ENCODE measurements around the gene CYP24A1. TPM values are rescaled to one million over a fixed set of nuclear protein-coding genes. Genes with fewer than 3 reads are reported as not detected.

CYP24A1 gene
- not detected for total RNA-seq

DNA sequence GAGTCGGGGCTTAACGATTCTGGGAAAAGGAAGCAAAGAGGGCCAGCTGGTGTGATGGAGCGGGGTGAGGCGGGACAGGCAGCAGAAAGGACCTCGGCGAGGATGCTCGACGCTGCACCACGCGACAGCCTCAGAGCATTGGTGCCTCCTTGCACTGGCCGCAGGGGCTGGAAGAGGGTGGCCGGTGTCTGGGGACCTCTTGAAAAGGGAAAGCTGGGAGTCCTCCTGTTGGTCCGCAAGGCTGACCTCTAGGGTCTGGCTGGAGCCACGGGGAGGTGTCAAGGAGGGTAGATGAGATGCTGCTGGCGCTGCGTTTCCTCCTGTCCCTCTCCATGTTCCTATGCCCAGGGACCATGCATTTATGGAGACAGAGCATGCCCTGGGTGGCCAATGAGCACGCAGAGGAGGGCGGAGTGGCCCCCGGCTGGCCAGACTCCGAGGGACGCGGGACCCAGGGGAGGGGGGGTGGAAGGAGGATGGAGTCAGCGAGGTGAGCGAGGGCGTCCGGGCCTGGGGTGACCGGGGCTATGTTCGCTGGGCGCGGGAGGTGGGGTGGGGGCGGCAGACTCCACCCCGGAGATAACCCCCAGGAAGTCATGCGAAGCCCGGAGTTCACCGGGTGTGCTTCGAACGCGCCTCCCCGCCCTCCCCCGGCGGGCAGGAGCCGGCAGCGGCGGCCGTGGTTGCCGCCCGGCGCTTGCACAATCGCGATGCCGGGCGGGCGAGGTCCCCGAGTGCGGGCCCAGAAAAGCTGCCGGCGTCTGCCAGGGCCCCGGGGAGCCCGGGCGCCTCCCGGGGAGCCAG, at the start of gene CYP24A1:
Gene CYP24A1 (minus strand): TSS at position 334 of the 804 bp plus-strand sequence. CDS start 407 bp downstream, outside the sequence.
- Mint-ChIP-seq H3K4me1 (ENCODE audit: low read depth) (peaks cover 11% of the 10 kb centered on the region), H3K36me3 (ENCODE audit: low read depth) (no peaks in the 10 kb centered on the region), H3K9me3 (no peaks in the 10 kb centered on the region), H3K27ac (no peak within 1 kb of the TSS), H3K27me3 (peaks cover 69% of the 10 kb centered on the region), H3K4me3 (peak within 1 kb of the TSS; percentile 28)
- ChIA-PET CTCF (interaction anchor here (1.2 to 2.2 kb wide), 2 partner anchors 70 to 77 kb away, joined by 4 to 6 read pairs; no protein-coding TSS in a partner anchor), POLR2A (no interaction called here)
- peak; percentile 4 for DNase-seq
- TF ChIP-seq, protein P1, sequence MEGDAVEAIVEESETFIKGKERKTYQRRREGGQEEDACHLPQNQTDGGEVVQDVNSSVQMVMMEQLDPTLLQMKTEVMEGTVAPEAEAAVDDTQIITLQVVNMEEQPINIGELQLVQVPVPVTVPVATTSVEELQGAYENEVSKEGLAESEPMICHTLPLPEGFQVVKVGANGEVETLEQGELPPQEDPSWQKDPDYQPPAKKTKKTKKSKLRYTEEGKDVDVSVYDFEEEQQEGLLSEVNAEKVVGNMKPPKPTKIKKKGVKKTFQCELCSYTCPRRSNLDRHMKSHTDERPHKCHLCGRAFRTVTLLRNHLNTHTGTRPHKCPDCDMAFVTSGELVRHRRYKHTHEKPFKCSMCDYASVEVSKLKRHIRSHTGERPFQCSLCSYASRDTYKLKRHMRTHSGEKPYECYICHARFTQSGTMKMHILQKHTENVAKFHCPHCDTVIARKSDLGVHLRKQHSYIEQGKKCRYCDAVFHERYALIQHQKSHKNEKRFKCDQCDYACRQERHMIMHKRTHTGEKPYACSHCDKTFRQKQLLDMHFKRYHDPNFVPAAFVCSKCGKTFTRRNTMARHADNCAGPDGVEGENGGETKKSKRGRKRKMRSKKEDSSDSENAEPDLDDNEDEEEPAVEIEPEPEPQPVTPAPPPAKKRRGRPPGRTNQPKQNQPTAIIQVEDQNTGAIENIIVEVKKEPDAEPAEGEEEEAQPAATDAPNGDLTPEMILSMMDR (IDR thresholded peaks at IDR 0.05) = no peak
- intact Hi-C loops (cut with micrococcal nuclease) = no loop called here
- peak; percentile 30 for ATAC-seq

DNA sequence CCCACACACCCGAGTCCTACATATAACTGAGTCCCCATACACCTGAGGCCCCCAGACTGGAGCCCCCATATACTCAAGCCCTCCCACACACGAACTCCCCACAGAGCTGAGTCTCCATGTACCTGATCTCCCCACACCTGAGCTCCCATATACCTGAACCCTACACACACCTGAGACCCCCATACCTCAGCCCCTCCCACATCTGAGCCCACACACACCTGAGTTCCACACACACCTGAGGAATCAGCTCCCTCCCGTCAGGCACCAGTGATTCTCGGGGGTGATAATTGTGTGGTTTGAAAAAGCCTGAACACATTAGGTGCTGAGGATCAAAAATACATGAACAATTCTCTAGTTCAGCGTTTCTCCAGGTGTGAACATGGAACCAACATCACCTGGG, 49.5 kb upstream of the CYP24A1 start:
- intact Hi-C loops (cut with micrococcal nuclease) = loop anchor here (5.0 kb wide), 1 partner anchor 424 kb away; no protein-coding TSS in a partner anchor
- Mint-ChIP-seq H3K36me3 (ENCODE audit: low read depth) (peaks cover 4% of the 10 kb centered on the region), H3K27me3 (no peaks in the 10 kb centered on the region), H3K4me3 (no peak overlapping the region), H3K27ac (no peak overlapping the region), H3K9me3 (peaks cover 4% of the 10 kb centered on the region), H3K4me1 (ENCODE audit: low read depth) (peaks cover 23% of the 10 kb centered on the region)
- DNase-seq (no peak), ATAC-seq (no peak)
- ChIA-PET CTCF (interaction anchor here (1.4 kb wide), 1 partner anchor 424 kb away, joined by 6 read pairs; no protein-coding TSS in a partner anchor), POLR2A (interaction anchor here (2.5 kb wide), 1 partner anchor 15 kb away, joined by 9 read pairs; the partner anchor contains the start of gene PFDN4)
- TF ChIP-seq, protein P1 (IDR thresholded peaks at IDR 0.05) = no peak

DNA sequence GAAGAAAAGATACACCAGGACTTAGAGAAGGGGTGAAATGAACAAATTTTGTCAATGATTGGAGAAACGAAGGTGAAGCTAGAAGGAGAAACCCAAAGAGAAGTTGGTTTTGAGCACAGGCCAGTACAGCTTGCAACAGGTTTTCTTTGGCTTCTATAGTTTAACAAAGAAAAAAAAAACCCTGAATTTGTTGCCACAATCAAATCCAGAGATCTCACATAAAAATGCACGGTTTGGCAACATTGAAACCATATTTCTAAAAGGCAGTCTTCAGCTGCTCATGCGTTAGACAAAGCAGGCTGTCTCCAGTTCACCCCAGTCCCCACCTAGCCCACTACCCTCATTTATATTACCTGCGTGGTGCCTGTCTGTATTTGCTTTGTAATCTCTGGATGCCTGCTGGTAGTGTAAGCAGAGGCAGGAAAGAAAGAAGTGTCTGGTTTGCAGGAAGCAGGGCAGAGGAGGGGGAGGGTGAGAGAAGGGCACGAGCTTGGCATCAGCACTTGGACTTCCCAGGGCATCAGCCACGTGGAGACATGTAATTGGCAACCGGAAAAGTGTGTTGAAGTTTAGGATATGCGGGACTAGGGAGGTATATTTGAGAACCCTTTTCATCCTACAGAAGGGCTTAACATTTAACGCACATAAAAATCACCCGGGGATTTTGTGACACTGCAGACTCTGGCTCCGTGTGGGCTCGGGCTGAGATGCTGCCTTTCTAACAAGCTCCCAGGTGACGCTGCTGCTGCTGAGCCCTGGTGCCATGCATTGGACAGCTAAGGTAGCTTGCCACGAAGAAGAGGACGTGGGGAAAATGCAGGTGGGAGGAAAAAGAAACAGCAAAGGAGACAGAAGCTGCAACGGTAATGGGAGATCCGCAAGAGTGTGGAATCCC, 48.5 kb upstream of the CYP24A1 start:
- CTCF ChIA-PET = interaction anchor here (0.9 to 1.3 kb wide), 4 partner anchors 22 to 425 kb away, joined by 3 to 4 read pairs (median 3); no protein-coding TSS in a partner anchor
- Mint-ChIP-seq H3K36me3 (ENCODE audit: low read depth) (peaks cover 7% of the 10 kb centered on the region), H3K9me3 (no peaks in the 10 kb centered on the region), H3K27me3 (no peaks in the 10 kb centered on the region), H3K27ac (peak overlapping the region; percentile 81), H3K4me1 (ENCODE audit: low read depth) (peaks cover 23% of the 10 kb centered on the region), H3K4me3 (no peak overlapping the region)
- TF ChIP-seq, protein P1 (IDR thresholded peaks at IDR 0.05) = no peak
- intact Hi-C loops (cut with micrococcal nuclease) = loop anchor here (2.0 to 5.0 kb wide), 2 partner anchors 63 to 425 kb away; no protein-coding TSS in a partner anchor
- ATAC-seq = no peak
- POLR2A ChIA-PET = interaction anchor here (2.5 kb wide), 1 partner anchor 14 kb away, joined by 9 read pairs; the partner anchor contains the start of gene PFDN4
- no peak for DNase-seq

DNA sequence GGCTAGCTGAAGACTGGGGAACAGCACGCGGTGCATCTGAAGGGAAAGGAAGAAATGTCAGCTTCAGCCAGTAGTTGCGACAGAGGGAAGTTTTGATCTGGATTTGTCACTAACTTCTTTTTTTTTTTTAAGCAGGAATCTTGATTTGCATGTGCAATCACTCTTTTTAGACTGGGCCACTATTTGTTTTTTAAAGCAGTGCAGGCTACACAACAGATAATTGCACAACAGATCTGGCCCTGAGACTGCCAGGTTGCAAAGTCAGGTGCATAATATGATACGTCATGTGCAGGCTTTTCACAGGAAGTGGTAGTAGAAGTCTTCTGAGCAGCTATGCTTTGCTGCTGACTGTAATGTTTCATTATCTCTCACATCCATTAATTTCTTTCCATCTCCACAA, 47.6 kb upstream of the CYP24A1 start:
- H3K4me3 Mint-ChIP-seq = no peak overlapping the region
- H3K4me1 Mint-ChIP-seq (ENCODE audit: low read depth) = peaks cover 23% of the 10 kb centered on the region
- H3K27me3 Mint-ChIP-seq = no peaks in the 10 kb centered on the region
- H3K36me3 Mint-ChIP-seq (ENCODE audit: low read depth) = peaks cover 12% of the 10 kb centered on the region
- intact Hi-C loops (cut with micrococcal nuclease) = loop anchor here (2.0 to 5.0 kb wide), 2 partner anchors 63 to 426 kb away; no protein-coding TSS in a partner anchor
- ChIA-PET CTCF (interaction anchor here (0.7 to 1.3 kb wide), 5 partner anchors 8 to 426 kb away, joined by 3 to 4 read pairs (median 3); no protein-coding TSS in a partner anchor), POLR2A (interaction anchor here (2.5 kb wide), 1 partner anchor 14 kb away, joined by 9 read pairs; the partner anchor contains the start of gene PFDN4)
- peak overlapping the region; percentile 81 for H3K27ac Mint-ChIP-seq
- TF ChIP-seq, protein P1 (IDR thresholded peaks at IDR 0.05) = no peak
- H3K9me3 Mint-ChIP-seq = no peaks in the 10 kb centered on the region
- DNase-seq (peak; percentile 32), ATAC-seq (peak; percentile 88)
